ENCODE results near the gene OPA3. TPM values are rescaled to one million over a fixed set of nuclear protein-coding genes. Genes with fewer than 3 reads are reported as not detected.

The OPA3 gene
- total and polyA plus RNA-seq, 10 of the 15 experiments (the other 5 are each of a cell fraction or from before 2014, with no cell fraction given): 2.2 to 24.3 (median 13.3) TPM

GRCh38 chr19:45585158-45585577 lies 566 bp upstream of the OPA3 start:
- Histone ChIP-seq H3K36me3 (ENCODE audit: control insufficient read depth in 2 of 2, insufficient read depth in 2 of 2, low read length in 1 of 2) (no peaks in the 10 kb centered on the region), H3K4me3 (peak overlapping the region; percentile 56), H3K27me3 (replicated peaks in 1 of 2; ENCODE audit: control insufficient read depth in 2 of 2, insufficient read depth in 2 of 2, low read length in 1 of 2) (no peaks in the 10 kb centered on the region), H3K9ac (ENCODE audit: control insufficient read depth, insufficient read depth, low read length) (peak overlapping the region; percentile 72), H3K9me3 (replicated peaks; ENCODE audit: control insufficient read depth, insufficient read depth, low read length) (no peaks in the 10 kb centered on the region), H3K79me2 (ENCODE audit: control insufficient read depth, insufficient read depth, low read length) (peaks cover 15% of the 10 kb centered on the region), H3K4me2 (ENCODE audit: control insufficient read depth, insufficient read depth) (peak overlapping the region; percentile 95), H3K4me1 (ENCODE audit: control insufficient read depth, insufficient read depth, low read length) (peaks cover 6% of the 10 kb centered on the region; the same call in 1 of the 2 replicates), H2AFZ (ENCODE audit: control insufficient read depth, low read depth, low read length) (peak overlapping the region; percentile 96), H4K20me1 (ENCODE audit: control insufficient read depth, insufficient read depth) (no peaks in the 10 kb centered on the region), H3K27ac (ENCODE audit: control insufficient read depth, insufficient read depth) (peak overlapping the region; percentile 85)
- ChIA-PET CTCF (interaction anchor here (0.6 to 1.2 kb wide), 3 partner anchors 57 to 74 kb away, joined by 3 to 11 read pairs (median 3); no protein-coding TSS in a partner anchor), RAD21 (ENCODE audit: unreplicated experiment) (interaction anchor here (1.9 kb wide), 1 partner anchor 57 kb away, joined by 18 read pairs; no protein-coding TSS in a partner anchor), SMC1A (ENCODE audit: uncharacterized antibody, unreplicated experiment) (interaction anchor here (0.8 to 2.4 kb wide), 5 partner anchors 13 to 91 kb away, joined by 3 to 7 read pairs (median 3); no protein-coding TSS in a partner anchor), POLR2A (interaction anchor here (0.5 to 1.6 kb wide), 4 partner anchors 57 to 83 kb away, joined by 3 to 5 read pairs (median 4); partner anchors contain the start of gene GIPR)
- intact Hi-C loops (cut with micrococcal nuclease; ENCODE audit: unreplicated experiment) (no loop called here), in situ Hi-C loops (cut with MboI) (no loop called here)
- BruUV-seq (replicated peaks): TSS peak; percentile 99
- ATAC-seq (peak; percentile 6), FAIRE-seq (no peak), DNase-seq (ENCODE audit: low read depth, low spot score) (no peak)
- 19% methylated on average over 7 of the region's 7 CpGs for WGBS (ENCODE audit: insufficient coverage, insufficient replicate concordance, low lambda C conversion rate, missing lambda C conversion rate)
- TF ChIP-seq BCL11A (IDR thresholded peaks at IDR 0.05; ENCODE audit: low read depth, low read length) (no peak), SMARCA5 (IDR thresholded peaks at IDR 0.05) (peak; percentile 97), POLR2A (IDR thresholded peaks at IDR 0.05; ENCODE audit: low read depth, low read length) (no peak), IRF5 (IDR thresholded peaks at IDR 0.05; ENCODE audit: borderline replicate concordance) (no peak), ZNF207 (IDR thresholded peaks at IDR 0.05; ENCODE audit: borderline replicate concordance) (0 out of 2 replicates have a peak, but pooled peaks have one; percentile 72), NFYB (IDR thresholded peaks at IDR 0.05; ENCODE audit: insufficient read depth, low read depth, low read length) (no peak), SUPT20H (IDR thresholded peaks at IDR 0.05; ENCODE audit: borderline replicate concordance, control insufficient read depth, low read depth, low read length) (no peak), SRF (IDR thresholded peaks at IDR 0.05; ENCODE audit: low read depth in 2 of 2, low read length in 2 of 2) (no peak), POU2F2 (IDR thresholded peaks at IDR 0.05; ENCODE audit: borderline replicate concordance, low read depth, low read length) (no peak), SPI1 (IDR thresholded peaks at IDR 0.05; ENCODE audit: borderline replicate concordance, insufficient read depth, low read depth, low read length) (no peak)
- TF ChIP-seq, protein P1, sequence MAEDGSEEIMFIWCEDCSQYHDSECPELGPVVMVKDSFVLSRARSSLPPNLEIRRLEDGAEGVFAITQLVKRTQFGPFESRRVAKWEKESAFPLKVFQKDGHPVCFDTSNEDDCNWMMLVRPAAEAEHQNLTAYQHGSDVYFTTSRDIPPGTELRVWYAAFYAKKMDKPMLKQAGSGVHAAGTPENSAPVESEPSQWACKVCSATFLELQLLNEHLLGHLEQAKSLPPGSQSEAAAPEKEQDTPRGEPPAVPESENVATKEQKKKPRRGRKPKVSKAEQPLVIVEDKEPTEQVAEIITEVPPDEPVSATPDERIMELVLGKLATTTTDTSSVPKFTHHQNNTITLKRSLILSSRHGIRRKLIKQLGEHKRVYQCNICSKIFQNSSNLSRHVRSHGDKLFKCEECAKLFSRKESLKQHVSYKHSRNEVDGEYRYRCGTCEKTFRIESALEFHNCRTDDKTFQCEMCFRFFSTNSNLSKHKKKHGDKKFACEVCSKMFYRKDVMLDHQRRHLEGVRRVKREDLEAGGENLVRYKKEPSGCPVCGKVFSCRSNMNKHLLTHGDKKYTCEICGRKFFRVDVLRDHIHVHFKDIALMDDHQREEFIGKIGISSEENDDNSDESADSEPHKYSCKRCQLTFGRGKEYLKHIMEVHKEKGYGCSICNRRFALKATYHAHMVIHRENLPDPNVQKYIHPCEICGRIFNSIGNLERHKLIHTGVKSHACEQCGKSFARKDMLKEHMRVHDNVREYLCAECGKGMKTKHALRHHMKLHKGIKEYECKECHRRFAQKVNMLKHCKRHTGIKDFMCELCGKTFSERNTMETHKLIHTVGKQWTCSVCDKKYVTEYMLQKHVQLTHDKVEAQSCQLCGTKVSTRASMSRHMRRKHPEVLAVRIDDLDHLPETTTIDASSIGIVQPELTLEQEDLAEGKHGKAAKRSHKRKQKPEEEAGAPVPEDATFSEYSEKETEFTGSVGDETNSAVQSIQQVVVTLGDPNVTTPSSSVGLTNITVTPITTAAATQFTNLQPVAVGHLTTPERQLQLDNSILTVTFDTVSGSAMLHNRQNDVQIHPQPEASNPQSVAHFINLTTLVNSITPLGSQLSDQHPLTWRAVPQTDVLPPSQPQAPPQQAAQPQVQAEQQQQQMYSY (CRISPR knock-in tag; IDR thresholded peaks at IDR 0.05): no peak
- TF ChIP-seq, protein P2, sequence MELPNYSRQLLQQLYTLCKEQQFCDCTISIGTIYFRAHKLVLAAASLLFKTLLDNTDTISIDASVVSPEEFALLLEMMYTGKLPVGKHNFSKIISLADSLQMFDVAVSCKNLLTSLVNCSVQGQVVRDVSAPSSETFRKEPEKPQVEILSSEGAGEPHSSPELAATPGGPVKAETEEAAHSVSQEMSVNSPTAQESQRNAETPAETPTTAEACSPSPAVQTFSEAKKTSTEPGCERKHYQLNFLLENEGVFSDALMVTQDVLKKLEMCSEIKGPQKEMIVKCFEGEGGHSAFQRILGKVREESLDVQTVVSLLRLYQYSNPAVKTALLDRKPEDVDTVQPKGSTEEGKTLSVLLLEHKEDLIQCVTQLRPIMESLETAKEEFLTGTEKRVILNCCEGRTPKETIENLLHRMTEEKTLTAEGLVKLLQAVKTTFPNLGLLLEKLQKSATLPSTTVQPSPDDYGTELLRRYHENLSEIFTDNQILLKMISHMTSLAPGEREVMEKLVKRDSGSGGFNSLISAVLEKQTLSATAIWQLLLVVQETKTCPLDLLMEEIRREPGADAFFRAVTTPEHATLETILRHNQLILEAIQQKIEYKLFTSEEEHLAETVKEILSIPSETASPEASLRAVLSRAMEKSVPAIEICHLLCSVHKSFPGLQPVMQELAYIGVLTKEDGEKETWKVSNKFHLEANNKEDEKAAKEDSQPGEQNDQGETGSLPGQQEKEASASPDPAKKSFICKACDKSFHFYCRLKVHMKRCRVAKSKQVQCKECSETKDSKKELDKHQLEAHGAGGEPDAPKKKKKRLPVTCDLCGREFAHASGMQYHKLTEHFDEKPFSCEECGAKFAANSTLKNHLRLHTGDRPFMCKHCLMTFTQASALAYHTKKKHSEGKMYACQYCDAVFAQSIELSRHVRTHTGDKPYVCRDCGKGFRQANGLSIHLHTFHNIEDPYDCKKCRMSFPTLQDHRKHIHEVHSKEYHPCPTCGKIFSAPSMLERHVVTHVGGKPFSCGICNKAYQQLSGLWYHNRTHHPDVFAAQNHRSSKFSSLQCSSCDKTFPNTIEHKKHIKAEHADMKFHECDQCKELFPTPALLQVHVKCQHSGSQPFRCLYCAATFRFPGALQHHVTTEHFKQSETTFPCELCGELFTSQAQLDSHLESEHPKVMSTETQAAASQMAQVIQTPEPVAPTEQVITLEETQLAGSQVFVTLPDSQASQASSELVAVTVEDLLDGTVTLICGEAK (IDR thresholded peaks at IDR 0.05; ENCODE audit: borderline replicate concordance): 0 out of 2 replicates have a peak, but pooled peaks have one; percentile 16

All from GM12878 (cell line).